ENCODE data around the gene STX3.

Gene STX3

DNA sequence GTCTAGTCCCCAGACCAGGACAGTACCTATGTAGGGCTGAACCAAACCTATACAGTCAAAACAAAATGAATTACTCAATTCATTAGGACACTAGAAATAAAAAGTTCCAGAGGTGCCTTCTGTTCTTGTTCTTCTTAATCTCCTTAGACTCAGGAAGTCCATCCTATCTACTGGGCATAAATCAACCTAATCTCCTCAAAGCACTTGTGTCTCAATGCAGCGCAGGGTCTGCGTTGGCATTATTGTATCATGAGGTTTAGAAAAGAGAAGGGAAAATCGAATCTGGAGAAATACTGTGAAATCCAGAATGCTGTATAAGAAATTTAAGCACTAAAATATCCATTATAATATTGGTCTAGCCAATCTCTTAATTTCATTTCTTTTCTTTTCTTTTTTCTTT lies 39.1 kb upstream of the STX3 start:
- H3K4me3 ChIP-seq (ENCODE audit: low read depth, low read length), result no peak overlapping the region
- TF ChIP-seq, protein P1, sequence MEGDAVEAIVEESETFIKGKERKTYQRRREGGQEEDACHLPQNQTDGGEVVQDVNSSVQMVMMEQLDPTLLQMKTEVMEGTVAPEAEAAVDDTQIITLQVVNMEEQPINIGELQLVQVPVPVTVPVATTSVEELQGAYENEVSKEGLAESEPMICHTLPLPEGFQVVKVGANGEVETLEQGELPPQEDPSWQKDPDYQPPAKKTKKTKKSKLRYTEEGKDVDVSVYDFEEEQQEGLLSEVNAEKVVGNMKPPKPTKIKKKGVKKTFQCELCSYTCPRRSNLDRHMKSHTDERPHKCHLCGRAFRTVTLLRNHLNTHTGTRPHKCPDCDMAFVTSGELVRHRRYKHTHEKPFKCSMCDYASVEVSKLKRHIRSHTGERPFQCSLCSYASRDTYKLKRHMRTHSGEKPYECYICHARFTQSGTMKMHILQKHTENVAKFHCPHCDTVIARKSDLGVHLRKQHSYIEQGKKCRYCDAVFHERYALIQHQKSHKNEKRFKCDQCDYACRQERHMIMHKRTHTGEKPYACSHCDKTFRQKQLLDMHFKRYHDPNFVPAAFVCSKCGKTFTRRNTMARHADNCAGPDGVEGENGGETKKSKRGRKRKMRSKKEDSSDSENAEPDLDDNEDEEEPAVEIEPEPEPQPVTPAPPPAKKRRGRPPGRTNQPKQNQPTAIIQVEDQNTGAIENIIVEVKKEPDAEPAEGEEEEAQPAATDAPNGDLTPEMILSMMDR (IDR thresholded peaks at IDR 0.05; ENCODE audit: low read depth, low read length, missing control alignments), result no peak
- no peak for DNase-seq (ENCODE audit: low read depth)

DNA sequence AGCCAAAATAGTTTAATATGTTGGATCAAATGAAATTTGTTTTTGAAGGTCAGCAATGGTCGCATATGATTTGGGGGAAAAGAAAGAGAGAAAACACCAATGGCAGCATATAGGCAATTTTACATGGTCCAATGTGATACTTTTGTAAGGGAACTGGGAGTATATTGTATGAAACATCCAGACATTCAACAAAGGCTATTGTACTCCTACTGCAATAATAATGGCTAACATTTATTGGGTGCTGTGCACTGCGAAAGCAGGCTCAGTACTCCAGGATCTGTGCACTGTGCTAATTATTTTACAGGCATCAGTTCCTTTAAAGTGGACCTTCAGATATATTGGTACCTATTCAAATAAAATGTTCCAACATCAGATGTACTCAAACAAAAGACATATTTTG lies 35.6 kb upstream of the STX3 start:
- no peak overlapping the region for H3K4me3 ChIP-seq (ENCODE audit: low read depth, low read length)
- TF ChIP-seq, protein P1 (IDR thresholded peaks at IDR 0.05; ENCODE audit: low read depth, low read length, missing control alignments), result no peak
- DNase-seq (ENCODE audit: low read depth), result no peak

DNA sequence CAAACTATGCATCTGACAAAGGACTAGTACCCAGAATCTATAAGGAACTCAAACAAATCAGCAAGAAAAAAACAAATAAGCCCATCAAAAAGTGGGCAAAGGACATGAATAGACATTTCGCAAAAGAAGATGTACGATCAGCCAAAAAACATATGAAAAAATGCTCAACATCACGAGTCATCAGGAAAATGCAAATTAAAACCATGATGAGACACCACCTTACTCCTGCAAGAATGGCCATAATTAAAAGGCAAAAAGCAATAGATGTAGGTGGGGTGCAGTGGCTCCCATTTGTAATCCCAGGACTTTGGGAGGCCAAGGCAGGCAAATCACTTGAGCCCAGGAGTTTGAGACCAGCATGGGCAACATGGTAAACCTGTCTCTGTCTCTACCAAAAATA lies 31.1 kb upstream of the STX3 start:
- no peak for DNase-seq (ENCODE audit: low read depth)
- no peak overlapping the region for H3K4me3 ChIP-seq (ENCODE audit: low read depth, low read length)
- TF ChIP-seq, protein P1 (IDR thresholded peaks at IDR 0.05; ENCODE audit: low read depth, low read length, missing control alignments), result no peak

DNA sequence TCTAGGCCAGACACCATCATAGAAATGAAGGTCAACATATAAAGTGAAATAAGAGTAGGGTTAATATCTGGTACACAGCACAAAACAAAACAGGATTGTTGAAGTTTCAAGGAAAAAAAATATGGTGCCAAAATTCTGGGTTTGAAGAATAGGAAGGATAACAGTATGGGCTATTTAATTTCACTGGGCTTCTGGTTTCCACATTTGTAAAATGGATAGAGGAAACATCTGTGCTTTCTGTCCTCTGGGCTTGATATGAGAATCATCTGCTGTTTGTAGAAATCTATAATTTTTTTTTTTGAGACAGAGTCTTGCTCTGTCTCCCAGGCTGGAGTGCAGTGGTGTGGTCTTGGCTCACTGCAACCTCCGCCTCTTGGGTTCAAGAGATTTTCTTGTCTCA lies 27.8 kb upstream of the STX3 start:
- no peak for DNase-seq (ENCODE audit: low read depth)
- no peak overlapping the region for H3K4me3 ChIP-seq (ENCODE audit: low read depth, low read length)
- TF ChIP-seq, protein P1 (IDR thresholded peaks at IDR 0.05; ENCODE audit: low read depth, low read length, missing control alignments), result no peak

DNA sequence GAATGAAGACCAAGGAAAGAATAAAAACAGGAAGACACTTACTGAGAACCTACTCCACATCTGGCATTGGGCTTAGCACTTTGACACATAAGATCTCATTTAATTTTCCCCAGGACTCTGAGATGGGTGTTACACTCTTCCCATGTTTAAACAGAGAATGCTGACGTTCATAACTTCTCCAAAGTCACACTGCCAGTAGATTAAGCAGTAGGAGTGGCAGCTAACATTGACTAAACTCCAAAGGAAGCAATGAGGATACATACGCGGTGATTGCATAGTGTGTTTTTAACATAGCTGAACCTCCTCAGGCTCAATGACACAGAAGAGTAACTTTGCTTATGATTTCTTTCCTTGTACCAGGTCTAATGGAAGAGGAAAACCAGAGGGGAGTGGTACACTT lies 27.0 kb upstream of the STX3 start:
- DNase-seq (ENCODE audit: low read depth), result no peak
- TF ChIP-seq, protein P1 (IDR thresholded peaks at IDR 0.05; ENCODE audit: low read depth, low read length, missing control alignments), result no peak
- no peak overlapping the region for H3K4me3 ChIP-seq (ENCODE audit: low read depth, low read length)

DNA sequence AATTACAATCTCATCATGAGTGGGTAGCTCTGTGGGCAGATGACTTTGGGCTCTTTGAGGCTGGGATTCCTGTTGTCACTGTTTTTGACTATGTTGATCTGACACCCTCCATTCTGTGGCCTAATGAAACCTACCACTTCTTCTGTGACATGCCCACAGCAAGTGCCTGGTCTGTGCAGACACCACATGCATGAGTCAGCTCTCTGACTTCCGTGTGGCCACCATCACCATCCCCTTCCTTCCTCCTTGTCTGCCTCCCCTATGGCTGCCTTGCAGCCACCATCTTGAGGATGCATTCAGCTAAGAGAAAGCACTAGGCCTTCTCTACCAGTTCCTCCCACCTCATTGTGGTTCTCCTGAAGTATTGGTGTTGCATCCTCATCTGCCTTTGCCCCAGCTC lies 26.3 kb upstream of the STX3 start:
- TF ChIP-seq, protein P1 (IDR thresholded peaks at IDR 0.05; ENCODE audit: low read depth, low read length, missing control alignments), result no peak
- H3K4me3 ChIP-seq (ENCODE audit: low read depth, low read length), result no peak overlapping the region
- no peak for DNase-seq (ENCODE audit: low read depth)

DNA sequence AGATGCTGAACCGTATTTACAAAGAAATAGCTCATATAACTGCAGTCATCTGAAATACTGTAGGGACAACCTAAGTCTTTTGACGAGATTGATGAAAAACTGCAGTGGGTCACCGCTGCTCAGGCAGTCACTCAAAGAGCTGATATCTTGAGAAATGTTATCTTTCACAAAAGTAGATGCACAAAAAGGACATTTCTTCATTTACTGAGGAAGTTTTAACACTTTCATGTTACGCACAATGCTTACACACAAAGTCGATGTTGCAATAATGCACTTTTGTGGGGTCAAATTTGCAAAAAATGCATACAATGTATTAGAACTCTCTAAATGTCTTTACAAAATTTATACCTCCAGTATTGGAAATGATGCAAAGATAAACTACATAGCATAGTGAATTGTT lies 25.3 kb upstream of the STX3 start:
- TF ChIP-seq, protein P1 (IDR thresholded peaks at IDR 0.05; ENCODE audit: low read depth, low read length, missing control alignments), result no peak
- DNase-seq (ENCODE audit: low read depth), result no peak
- no peak overlapping the region for H3K4me3 ChIP-seq (ENCODE audit: low read depth, low read length)
